ENCODE data around the gene RPTOR.

The RPTOR gene

GRCh38 chr17:80816241-80817103 is 271.8 kb downstream of the RPTOR start:
- DNase-seq (ENCODE audit: low spot score) = no peak
- in situ Hi-C loops (cut with MboI; ENCODE audit: low pct_unique_long_range_greater_than_20kb, low sequenced_read_pairs, unreplicated experiment) = no loop called here
- no peak for TF ChIP-seq CTCF (IDR thresholded peaks at IDR 0.05; ENCODE audit: extremely low read depth, insufficient read depth, missing control alignments)

- no peak for TF ChIP-seq CTCF (IDR thresholded peaks at IDR 0.05; ENCODE audit: extremely low read depth, insufficient read depth, missing control alignments)
- DNase-seq (ENCODE audit: low spot score) = no peak
- in situ Hi-C loops (cut with MboI; ENCODE audit: low pct_unique_long_range_greater_than_20kb, low sequenced_read_pairs, unreplicated experiment) = no loop called here
Observed at GRCh38 chr17:80817321-80817845, 272.7 kb downstream of the RPTOR start.

GRCh38 chr17:80817861-80818260 is 273.2 kb downstream of the RPTOR start:
- in situ Hi-C loops (cut with MboI; ENCODE audit: low pct_unique_long_range_greater_than_20kb, low sequenced_read_pairs, unreplicated experiment) = no loop called here
- no peak for DNase-seq (ENCODE audit: low spot score)
- TF ChIP-seq CTCF (IDR thresholded peaks at IDR 0.05; ENCODE audit: extremely low read depth, insufficient read depth, missing control alignments) = no peak

- in situ Hi-C loops (cut with MboI; ENCODE audit: low pct_unique_long_range_greater_than_20kb, low sequenced_read_pairs, unreplicated experiment) = no loop called here
- no peak for DNase-seq (ENCODE audit: low spot score)
- TF ChIP-seq CTCF (IDR thresholded peaks at IDR 0.05; ENCODE audit: extremely low read depth, insufficient read depth, missing control alignments) = no peak
Observed at GRCh38 chr17:80818871-80819270, 274.2 kb downstream of the RPTOR start.

GRCh38 chr17:80819422-80820164 is 275.0 kb downstream of the RPTOR start:
- no peak for DNase-seq (ENCODE audit: low spot score)
- TF ChIP-seq CTCF (IDR thresholded peaks at IDR 0.05; ENCODE audit: extremely low read depth, insufficient read depth, missing control alignments) = no peak
- in situ Hi-C loops (cut with MboI; ENCODE audit: low pct_unique_long_range_greater_than_20kb, low sequenced_read_pairs, unreplicated experiment) = no loop called here

GRCh38 chr17:80820331-80820730 is 275.7 kb downstream of the RPTOR start:
- no peak for DNase-seq (ENCODE audit: low spot score)
- no peak for TF ChIP-seq CTCF (IDR thresholded peaks at IDR 0.05; ENCODE audit: extremely low read depth, insufficient read depth, missing control alignments)
- in situ Hi-C loops (cut with MboI; ENCODE audit: low pct_unique_long_range_greater_than_20kb, low sequenced_read_pairs, unreplicated experiment) = no loop called here

All from GM13977 (cell line).